ENCODE results near the gene RRAGC.

- TF ChIP-seq POLR2A (IDR thresholded peaks at IDR 0.05) (no peak), EP300 (IDR thresholded peaks at IDR 0.05) (no peak)
These were observed 70.9 kb downstream of the RRAGC start for GRCh38 chr1:38788341-38789336.
